Measurements from ENCODE around the gene FUCA1.

- TF ChIP-seq EZH2phosphoT487 (IDR thresholded peaks at IDR 0.05): peak; percentile 56
- TF ChIP-seq CTCF (IDR thresholded peaks at IDR 0.05): peak; percentile 94
Observed at GRCh38 chr1:23867895-23868556, at the start of gene FUCA1.

All from neural progenitor cell (in vitro differentiated cells).